ENCODE data around the gene PHRF1. TPM values are rescaled to one million over a fixed set of nuclear protein-coding genes. Genes with fewer than 3 reads are reported as not detected.
"Not testable (repeated sequence)": the region's sequence is repeated elsewhere in the genome, so short reads cannot be mapped to it uniquely, and the experiment has no call there.

Gene PHRF1
- total and polyA plus RNA-seq, 2 donors (not counting 3 experiments of a cell fraction or from before 2014, with no cell fraction given) = 14.2 to 39.4 TPM

DNA sequence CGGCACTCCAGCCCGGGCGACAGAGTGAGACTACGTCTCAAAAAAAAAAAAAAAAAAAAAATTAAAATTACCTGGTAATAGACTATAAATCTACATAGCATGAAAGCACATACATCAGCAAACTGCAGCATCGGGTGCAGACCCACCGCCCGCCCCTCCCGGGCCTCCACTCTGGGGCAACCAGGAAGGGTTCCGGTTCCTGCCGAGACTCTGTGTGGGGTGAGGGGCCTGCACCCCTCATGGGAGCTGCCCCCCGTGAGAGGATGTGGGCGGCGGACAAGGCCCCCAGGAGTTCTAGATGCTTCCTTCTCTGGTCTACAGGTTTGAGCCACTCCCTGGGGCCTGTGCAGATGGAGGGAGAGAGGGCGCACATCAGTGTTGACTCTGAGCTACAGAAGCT is 69.9 kb downstream of the PHRF1 start:
- Histone ChIP-seq H3K27me3 (ENCODE audit: control insufficient read depth in 2 of 2, insufficient read depth in 2 of 2, low read length in 2 of 2) (no peaks in the 10 kb centered on the region), H3K9me1 (replicated peaks; ENCODE audit: control insufficient read depth, extremely low read depth, insufficient read depth, low read length) (no peaks in the 10 kb centered on the region), H3K4me2 (ENCODE audit: insufficient read depth, low read length) (no peak overlapping the region), H3K9me3 (replicated peaks; ENCODE audit: control insufficient read depth, insufficient read depth, low read length) (no peaks in the 10 kb centered on the region), H2AFZ (ENCODE audit: low read depth, low read length) (no peak overlapping the region), H4K20me1 (replicated peaks; ENCODE audit: control insufficient read depth, extremely low read depth, insufficient read depth, low read length) (no peaks in the 10 kb centered on the region), H3K4me1 (ENCODE audit: control insufficient read depth, extremely low read depth, insufficient read depth, low read length) (no peaks in the 10 kb centered on the region), H3K79me2 (ENCODE audit: control insufficient read depth, insufficient read depth, low read length) (no peaks in the 10 kb centered on the region), H3K9ac (replicated peaks; ENCODE audit: extremely low read depth, insufficient read depth, low read length) (no peak overlapping the region), H3K4me3 (replicated peaks in 1 of 3; ENCODE audit: insufficient read depth in 1 of 3, low read depth in 1 of 3, low read length in 3 of 3) (no peak overlapping the region), H3K27ac (ENCODE audit: insufficient read depth, low read depth, low read length) (no peak overlapping the region), H3K36me3 (ENCODE audit: control insufficient read depth in 2 of 2, extremely low read depth in 1 of 2, insufficient read depth in 2 of 2, low read length in 2 of 2) (peaks cover 0 to 16% of the 10 kb centered on the region in 2 experiments)
- no TSS peak for BruUV-seq (replicated peaks)
- dilution Hi-C loops (cut with MboI; ENCODE audit: extremely low pct_ligation_motif_present, low sequenced_read_pairs) (no loop called here), intact Hi-C loops (cut with micrococcal nuclease) (no loop called here)
- ChIA-PET POLR2A (no interaction called here), CTCF (interaction anchor here (1.1 to 1.6 kb wide), 2 partner anchors 11 to 27 kb away, joined by 3 read pairs; no protein-coding TSS in a partner anchor)
- no peak for TF ChIP-seq GATA2 (IDR thresholded peaks at IDR 0.05; ENCODE audit: insufficient read depth, insufficient read length, low read depth, low read length)
- TF ChIP-seq JUN (IDR thresholded peaks at IDR 0.05; ENCODE audit: borderline replicate concordance, insufficient read depth, insufficient read length, low read depth) = no peak
- no peak for TF ChIP-seq POLR2AphosphoS5 (IDR thresholded peaks at IDR 0.05; ENCODE audit: insufficient read depth, low read depth, low read length)
- TF ChIP-seq, protein P1, sequence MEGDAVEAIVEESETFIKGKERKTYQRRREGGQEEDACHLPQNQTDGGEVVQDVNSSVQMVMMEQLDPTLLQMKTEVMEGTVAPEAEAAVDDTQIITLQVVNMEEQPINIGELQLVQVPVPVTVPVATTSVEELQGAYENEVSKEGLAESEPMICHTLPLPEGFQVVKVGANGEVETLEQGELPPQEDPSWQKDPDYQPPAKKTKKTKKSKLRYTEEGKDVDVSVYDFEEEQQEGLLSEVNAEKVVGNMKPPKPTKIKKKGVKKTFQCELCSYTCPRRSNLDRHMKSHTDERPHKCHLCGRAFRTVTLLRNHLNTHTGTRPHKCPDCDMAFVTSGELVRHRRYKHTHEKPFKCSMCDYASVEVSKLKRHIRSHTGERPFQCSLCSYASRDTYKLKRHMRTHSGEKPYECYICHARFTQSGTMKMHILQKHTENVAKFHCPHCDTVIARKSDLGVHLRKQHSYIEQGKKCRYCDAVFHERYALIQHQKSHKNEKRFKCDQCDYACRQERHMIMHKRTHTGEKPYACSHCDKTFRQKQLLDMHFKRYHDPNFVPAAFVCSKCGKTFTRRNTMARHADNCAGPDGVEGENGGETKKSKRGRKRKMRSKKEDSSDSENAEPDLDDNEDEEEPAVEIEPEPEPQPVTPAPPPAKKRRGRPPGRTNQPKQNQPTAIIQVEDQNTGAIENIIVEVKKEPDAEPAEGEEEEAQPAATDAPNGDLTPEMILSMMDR (IDR thresholded peaks at IDR 0.05; ENCODE audit: extremely low read depth in 1 of 2, insufficient read depth in 1 of 2, low read depth in 1 of 2, low read length in 2 of 2) = no peak
- TF ChIP-seq FOS (IDR thresholded peaks at IDR 0.05; ENCODE audit: borderline replicate concordance, insufficient read depth, low read length) = no peak
- TF ChIP-seq MYC (IDR thresholded peaks at IDR 0.05; ENCODE audit: low read depth, low read length) = no peak
- TF ChIP-seq POLR2A (IDR thresholded peaks at IDR 0.05; ENCODE audit: low read depth, low read length) = no peak
- TF ChIP-seq, protein P2, sequence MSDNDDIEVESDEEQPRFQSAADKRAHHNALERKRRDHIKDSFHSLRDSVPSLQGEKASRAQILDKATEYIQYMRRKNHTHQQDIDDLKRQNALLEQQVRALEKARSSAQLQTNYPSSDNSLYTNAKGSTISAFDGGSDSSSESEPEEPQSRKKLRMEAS (IDR thresholded peaks at IDR 0.05; ENCODE audit: insufficient read depth, insufficient read length) = no peak
- TF ChIP-seq EZH2 (IDR thresholded peaks at IDR 0.05; ENCODE audit: borderline replicate concordance, low read depth, low read length, severe bottlenecking) = no peak
- no peak for FAIRE-seq
- no peak for DNase-seq (ENCODE audit: low read depth, low spot score)

DNA sequence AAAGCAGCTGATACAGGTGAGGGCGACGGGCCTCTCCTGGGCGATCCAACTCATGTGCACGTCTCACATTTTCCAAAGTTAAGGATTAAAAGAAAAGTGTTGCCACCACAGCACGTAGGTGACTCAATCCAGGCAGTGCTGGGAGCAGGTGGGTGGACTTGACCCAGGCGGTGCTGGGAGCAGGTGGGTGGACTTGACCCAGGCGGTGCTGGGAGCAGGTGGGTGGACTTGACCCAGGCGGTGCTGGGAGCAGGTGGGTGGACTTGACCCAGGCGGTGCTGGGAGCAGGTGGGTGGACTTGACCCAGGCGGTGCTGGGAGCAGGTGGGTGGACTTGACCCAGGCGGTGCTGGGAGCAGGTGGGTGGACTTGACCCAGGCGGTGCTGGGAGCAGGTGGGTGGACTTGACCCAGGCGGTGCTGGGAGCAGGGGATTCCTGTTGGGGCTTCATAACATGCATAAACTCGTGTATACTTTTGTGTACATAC is 71.4 kb downstream of the PHRF1 start:
- POLR2A ChIA-PET; BruUV-seq (replicated peaks): not testable (repeated sequence)

More for the DNA sequence above, 71.4 kb downstream of the PHRF1 start:
- intact Hi-C loops (cut with micrococcal nuclease); H3K4me1 ChIP-seq (ENCODE audit: control insufficient read depth, extremely low read depth, insufficient read depth, low read length); H3K9me3 ChIP-seq (replicated peaks; ENCODE audit: control insufficient read depth, insufficient read depth, low read length); H3K27ac ChIP-seq (ENCODE audit: insufficient read depth, low read depth, low read length); H3K79me2 ChIP-seq (ENCODE audit: control insufficient read depth, insufficient read depth, low read length); H3K9ac ChIP-seq (replicated peaks; ENCODE audit: extremely low read depth, insufficient read depth, low read length); DNase-seq (ENCODE audit: low read depth, low spot score); H3K27me3 ChIP-seq (ENCODE audit: control insufficient read depth in 2 of 2, insufficient read depth in 2 of 2, low read length in 2 of 2); FAIRE-seq; CTCF ChIA-PET; H3K4me2 ChIP-seq (ENCODE audit: insufficient read depth, low read length); dilution Hi-C loops (cut with MboI; ENCODE audit: extremely low pct_ligation_motif_present, low sequenced_read_pairs); H2AFZ ChIP-seq (ENCODE audit: low read depth, low read length); H4K20me1 ChIP-seq (replicated peaks; ENCODE audit: control insufficient read depth, extremely low read depth, insufficient read depth, low read length); H3K9me1 ChIP-seq (replicated peaks; ENCODE audit: control insufficient read depth, extremely low read depth, insufficient read depth, low read length); H3K4me3 ChIP-seq (replicated peaks in 1 of 3; ENCODE audit: insufficient read depth in 1 of 3, low read depth in 1 of 3, low read length in 3 of 3): not testable (repeated sequence)
- H3K36me3 ChIP-seq (ENCODE audit: control insufficient read depth in 2 of 2, extremely low read depth in 1 of 2, insufficient read depth in 2 of 2, low read length in 2 of 2) = peaks cover 0 to 16% of the 10 kb centered on the region in 2 experiments
